Keratinocyte (primary cell): ENCODE data around the gene GPC3. TPM values are rescaled to one million over a fixed set of nuclear protein-coding genes. Genes with fewer than 3 reads are reported as not detected.

ENCODE experiments used
- DNase-seq: peaks from one replicate; pipeline ENCODE4 v3.0.0-alpha.2; 2011; ENCODE audit warnings: low read depth, missing footprints, low spot score
- FAIRE-seq: peaks from 2 replicates; lab custom pipeline; 2011; peaks lifted over from hg19 to GRCh38; lab: Jason Lieb, UNC
- H2AFZ ChIP-seq: 2 replicates; pipeline ENCODE4 v1.6.0; 2012; ENCODE audit warnings: low read length, control low read depth, inconsistent platforms; ENCODE audit not compliant: control insufficient read depth
- H3K27ac ChIP-seq: 2 replicates; pipeline ENCODE4 v1.5.1; 2011; ENCODE audit warnings: low read length; ENCODE audit not compliant: control insufficient read depth, insufficient read depth
- H3K27me3 ChIP-seq: 3 replicates; pipeline ENCODE4 v1.6.0; 2011; ENCODE audit warnings: low read length; ENCODE audit not compliant: control insufficient read depth, insufficient read depth; ENCODE audit errors: extremely low read depth
- H3K36me3 ChIP-seq, 2 experiments: 2 replicates in 1 of 2; 3 replicates in 1 of 2; pipeline ENCODE4 v1.5.1; 2011; ENCODE audit warnings: low read length in 2 of 2, mild to moderate bottlenecking in 1 of 2; ENCODE audit not compliant: control insufficient read depth in 2 of 2, insufficient read depth in 2 of 2; ENCODE audit errors: extremely low read depth in 1 of 2
- H3K4me1 ChIP-seq: 3 replicates; pipeline ENCODE4 v1.5.1; 2011; ENCODE audit warnings: low read length; ENCODE audit not compliant: control insufficient read depth, insufficient read depth; ENCODE audit errors: extremely low read depth
- H3K4me2 ChIP-seq: 3 replicates; pipeline ENCODE4 v1.6.0; 2011; ENCODE audit warnings: low read depth, low read length; ENCODE audit not compliant: control insufficient read depth, insufficient read depth; ENCODE audit errors: extremely low read depth
- H3K4me3 ChIP-seq, 3 experiments: fragments of 200-600 bp in 1 of 3; sonication (generic) in 1 of 3; 2 replicates in 2 of 3; 3 replicates in 1 of 3; pipeline ENCODE4 v1.5.1; 2011 to 2016; ENCODE audit warnings: low read length in 3 of 3, mild to moderate bottlenecking in 3 of 3, control low read depth in 2 of 3, inconsistent platforms in 1 of 3, low read depth in 1 of 3, mixed read lengths in 1 of 3, mixed run types in 1 of 3, moderate library complexity in 1 of 3; ENCODE audit not compliant: control insufficient read depth in 2 of 3, insufficient read depth in 2 of 3; ENCODE audit errors: extremely low read depth in 1 of 3
- H3K79me2 ChIP-seq: 2 replicates; pipeline ENCODE4 v1.6.0; 2012; ENCODE audit warnings: low read length; ENCODE audit not compliant: control insufficient read depth, insufficient read depth
- H3K9ac ChIP-seq: 3 replicates; pipeline ENCODE4 v1.6.0; 2011; ENCODE audit warnings: low read length; ENCODE audit not compliant: control insufficient read depth, insufficient read depth; ENCODE audit errors: extremely low read depth
- H3K9me1 ChIP-seq: 3 replicates; pipeline ENCODE4 v1.6.0; 2011; ENCODE audit warnings: low read length; ENCODE audit not compliant: control insufficient read depth, insufficient read depth; ENCODE audit errors: extremely low read depth
- H3K9me3 ChIP-seq: 2 replicates; pipeline ENCODE4 v1.5.1; 2012; ENCODE audit warnings: low read depth, low read length; ENCODE audit not compliant: control insufficient read depth
- H4K20me1 ChIP-seq: 3 replicates; pipeline ENCODE4 v1.6.0; 2011; ENCODE audit warnings: low read length; ENCODE audit not compliant: control insufficient read depth, insufficient read depth; ENCODE audit errors: extremely low read depth
- EZH2 ChIP-seq: IDR thresholded peaks from one replicate; pipeline ENCODE4 v1.6.1; 2012; ENCODE audit warnings: inconsistent platforms, mild to moderate bottlenecking, low read length, moderate library complexity
- dilution Hi-C: fragments of 300-500 bp; cut with MboI; formaldehyde crosslinking; loops from one replicate; pipeline ENCODE4 v1.7.0; 2020; ENCODE audit warnings: low sequenced_read_pairs; ENCODE audit not compliant: extremely low pct_ligation_motif_present
- polyA plus RNA-seq, 5 experiments: library from polyadenylated mRNA; depleted of rRNA in 3 of 5; stranded (reverse) in 3 of 5; stranded (forward) in 1 of 5; unstranded in 1 of 5; fragments of >200 nt; gene quantifications; 1 replicate in 1 of 5; 2 replicates in 3 of 5; 3 replicates in 1 of 5; pipeline versions ENCODE4 v1.2.1 to v1.2.3, GENCODE V29; 2011 to 2012; ENCODE audit warnings: missing spikeins in 2 of 5, low read depth in 1 of 5, low replicate concordance in 1 of 5
- TF ChIP-seq, protein P1 (sequence below), 3 experiments: IDR thresholded peaks in 1 of 3; conservative IDR thresholded peaks in 1 of 3; optimal IDR thresholded peaks in 1 of 3; 2 replicates in 2 of 3; 3 replicates in 1 of 3; pipeline versions ENCODE3 to v1.5.1; 2011; ENCODE audit warnings: low read length in 3 of 3, mild to moderate bottlenecking in 3 of 3, moderate library complexity in 2 of 3, control low read depth in 1 of 3, inconsistent platforms in 1 of 3; ENCODE audit not compliant: insufficient read depth in 2 of 3; ENCODE audit errors: extremely low read depth in 1 of 3

GPC3 gene
- polyA plus RNA-seq, 1 donor (not counting 4 experiments of a cell fraction or from before 2014, with no cell fraction given): 0.03 TPM

DNA sequence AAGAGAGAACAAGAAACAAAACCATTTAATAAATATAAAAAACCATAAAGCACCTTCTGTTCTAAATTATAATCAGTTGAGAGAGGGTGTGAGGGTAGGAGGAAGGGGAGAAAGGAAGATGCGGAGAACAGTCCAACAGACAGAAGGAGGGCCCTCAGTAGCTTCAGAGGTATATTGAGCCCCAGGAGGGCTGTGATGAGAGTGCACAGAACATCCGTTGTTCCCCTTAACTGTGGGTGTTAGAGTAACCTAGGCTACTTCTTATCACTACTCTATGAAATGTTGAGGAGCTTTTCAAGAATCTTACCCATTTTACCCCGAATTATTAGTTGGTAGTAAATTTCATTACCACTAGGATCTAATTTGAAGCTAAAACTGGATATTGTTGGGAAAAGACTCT, 13.8 kb downstream of the GPC3 start:
- FAIRE-seq: no peak
- no peaks in the 10 kb centered on the region for H3K9me3 ChIP-seq
- DNase-seq: no peak
- H3K79me2 ChIP-seq: no peaks in the 10 kb centered on the region
- TF ChIP-seq EZH2: no peak
- TF ChIP-seq, protein P1, sequence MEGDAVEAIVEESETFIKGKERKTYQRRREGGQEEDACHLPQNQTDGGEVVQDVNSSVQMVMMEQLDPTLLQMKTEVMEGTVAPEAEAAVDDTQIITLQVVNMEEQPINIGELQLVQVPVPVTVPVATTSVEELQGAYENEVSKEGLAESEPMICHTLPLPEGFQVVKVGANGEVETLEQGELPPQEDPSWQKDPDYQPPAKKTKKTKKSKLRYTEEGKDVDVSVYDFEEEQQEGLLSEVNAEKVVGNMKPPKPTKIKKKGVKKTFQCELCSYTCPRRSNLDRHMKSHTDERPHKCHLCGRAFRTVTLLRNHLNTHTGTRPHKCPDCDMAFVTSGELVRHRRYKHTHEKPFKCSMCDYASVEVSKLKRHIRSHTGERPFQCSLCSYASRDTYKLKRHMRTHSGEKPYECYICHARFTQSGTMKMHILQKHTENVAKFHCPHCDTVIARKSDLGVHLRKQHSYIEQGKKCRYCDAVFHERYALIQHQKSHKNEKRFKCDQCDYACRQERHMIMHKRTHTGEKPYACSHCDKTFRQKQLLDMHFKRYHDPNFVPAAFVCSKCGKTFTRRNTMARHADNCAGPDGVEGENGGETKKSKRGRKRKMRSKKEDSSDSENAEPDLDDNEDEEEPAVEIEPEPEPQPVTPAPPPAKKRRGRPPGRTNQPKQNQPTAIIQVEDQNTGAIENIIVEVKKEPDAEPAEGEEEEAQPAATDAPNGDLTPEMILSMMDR (optimal IDR thresholded peaks at IDR 0.05 in 1 of 3, IDR thresholded peaks at IDR 0.05 in 1 of 3, conservative IDR thresholded peaks at IDR 0.05 in 1 of 3; ENCODE audit: extremely low read depth in 1 of 3, insufficient read depth in 2 of 3, low read length in 3 of 3): no peak
- H3K27me3 ChIP-seq: peaks cover 4% of the 10 kb centered on the region
- no peak overlapping the region for H3K4me2 ChIP-seq
- no peaks in the 10 kb centered on the region for H3K4me1 ChIP-seq
- dilution Hi-C loops: no loop called here
- H2AFZ ChIP-seq: no peak overlapping the region
- H3K27ac ChIP-seq: no peak overlapping the region
- no peaks in the 10 kb centered on the region for H3K9me1 ChIP-seq
- no peak overlapping the region for H3K4me3 ChIP-seq
- H3K36me3 ChIP-seq: no peaks in the 10 kb centered on the region
- no peak overlapping the region for H3K9ac ChIP-seq
- no peaks in the 10 kb centered on the region for H4K20me1 ChIP-seq

DNA sequence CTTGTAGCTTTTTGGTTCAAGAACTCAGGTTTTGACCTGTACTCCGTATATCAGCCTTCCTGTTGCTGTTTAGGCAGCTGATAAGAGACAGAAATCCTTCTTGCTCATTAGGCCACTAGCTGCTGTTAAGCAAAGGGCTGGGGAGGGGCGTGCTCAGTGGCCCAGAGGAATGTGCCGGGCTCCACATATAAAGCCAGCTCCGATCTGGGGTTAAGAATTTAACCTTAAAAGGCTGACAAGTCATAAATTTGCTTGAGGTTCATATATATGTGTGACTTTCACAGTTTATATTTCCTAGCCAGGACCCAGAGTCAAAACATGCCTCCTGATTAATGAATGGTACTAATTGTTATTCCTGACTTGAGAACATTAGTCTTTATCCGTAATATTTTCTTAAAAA, 15.3 kb downstream of the GPC3 start:
- Histone ChIP-seq H3K79me2 (no peaks in the 10 kb centered on the region), H3K9ac (no peak overlapping the region), H3K27me3 (peaks cover 4% of the 10 kb centered on the region), H3K9me1 (no peaks in the 10 kb centered on the region), H2AFZ (no peak overlapping the region), H3K27ac (no peak overlapping the region), H3K36me3 (no peaks in the 10 kb centered on the region), H3K4me1 (no peaks in the 10 kb centered on the region), H3K9me3 (no peaks in the 10 kb centered on the region), H4K20me1 (no peaks in the 10 kb centered on the region), H3K4me2 (no peak overlapping the region), H3K4me3 (no peak overlapping the region)
- DNase-seq: no peak
- dilution Hi-C loops: no loop called here
- no peak for TF ChIP-seq EZH2
- TF ChIP-seq, protein P1 (optimal IDR thresholded peaks at IDR 0.05 in 1 of 3, IDR thresholded peaks at IDR 0.05 in 1 of 3, conservative IDR thresholded peaks at IDR 0.05 in 1 of 3; ENCODE audit: extremely low read depth in 1 of 3, insufficient read depth in 2 of 3, low read length in 3 of 3): no peak
- FAIRE-seq: no peak
